HL-60 (cell line): ENCODE data around the gene HOXA13.

Source experiments
- DNase-seq, 2 experiments: peaks; one replicate each; pipeline ENCODE4 v3.0.0-alpha.2; 2010 to 2020; ENCODE audit warnings: low read depth in 1 of 2, low spot score in 1 of 2
- H3K27ac ChIP-seq: fragments of 250-450 bp; sonication (Bioruptor Pico); replicated peaks from 2 replicates; pipeline ENCODE4 v1.5.1; 2020; ENCODE audit warnings: mild to moderate bottlenecking, moderate library complexity
- H3K27me3 ChIP-seq: fragments of 250-450 bp; sonication (Bioruptor Pico); 2 replicates; pipeline ENCODE4 v1.5.1; 2021; ENCODE audit warnings: mild to moderate bottlenecking, moderate library complexity; ENCODE audit not compliant: insufficient read depth, poor library complexity, severe bottlenecking
- H3K4me3 ChIP-seq: replicated peaks from 2 replicates; pipeline ENCODE4 v1.5.1; 2011; ENCODE audit warnings: mild to moderate bottlenecking, control low read depth, low read length; ENCODE audit not compliant: insufficient read depth
- GABPA ChIP-seq: IDR thresholded peaks from 2 replicates; pipeline ENCODE4 v1.6.1; 2012; ENCODE audit warnings: low read depth
- POLR2AphosphoS5 ChIP-seq: IDR thresholded peaks from 2 replicates; pipeline ENCODE4 v1.6.1; 2012; ENCODE audit warnings: low read depth
- SPI1 ChIP-seq: IDR thresholded peaks from 2 replicates; pipeline ENCODE4 v1.6.1; 2012; ENCODE audit warnings: low read depth, mild to moderate bottlenecking, borderline replicate concordance
- TF ChIP-seq, protein P1 (sequence below): IDR thresholded peaks from 2 replicates; pipeline ENCODE4 v1.6.1; 2012; ENCODE audit warnings: low read depth; ENCODE audit not compliant: insufficient replicate concordance
- TF ChIP-seq, protein P2 (sequence below): IDR thresholded peaks from one replicate; pipeline ENCODE4 v1.5.1; 2011; ENCODE audit warnings: low read length, control low read depth, inconsistent platforms; ENCODE audit not compliant: insufficient read depth

HOXA13 gene

DNA sequence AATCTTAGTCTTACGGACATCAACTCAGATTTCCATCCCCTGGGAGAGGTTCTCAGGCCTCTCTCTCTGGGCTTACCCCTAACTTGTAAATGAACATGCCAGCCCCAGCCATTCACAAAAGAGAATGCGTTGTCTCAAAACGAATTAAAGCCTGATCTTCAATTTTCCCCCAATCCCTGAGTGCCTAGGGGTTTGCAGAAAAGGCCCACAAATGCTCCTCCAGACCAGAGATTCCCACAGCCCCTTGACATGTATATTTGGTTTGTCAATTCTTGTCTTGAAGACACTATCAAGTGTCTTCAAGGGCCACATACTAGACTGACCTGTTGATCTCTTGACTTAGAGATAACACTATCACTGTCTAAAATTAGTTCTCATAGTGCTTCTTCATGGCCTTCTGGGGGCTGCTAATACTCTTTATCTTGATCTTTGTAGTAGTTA lies 11.9 kb upstream of the HOXA13 start:
- H3K27me3 ChIP-seq: peaks cover 49% of the 10 kb centered on the region
- no peak for DNase-seq
- H3K27ac ChIP-seq: no peak overlapping the region
- TF ChIP-seq, protein P1, sequence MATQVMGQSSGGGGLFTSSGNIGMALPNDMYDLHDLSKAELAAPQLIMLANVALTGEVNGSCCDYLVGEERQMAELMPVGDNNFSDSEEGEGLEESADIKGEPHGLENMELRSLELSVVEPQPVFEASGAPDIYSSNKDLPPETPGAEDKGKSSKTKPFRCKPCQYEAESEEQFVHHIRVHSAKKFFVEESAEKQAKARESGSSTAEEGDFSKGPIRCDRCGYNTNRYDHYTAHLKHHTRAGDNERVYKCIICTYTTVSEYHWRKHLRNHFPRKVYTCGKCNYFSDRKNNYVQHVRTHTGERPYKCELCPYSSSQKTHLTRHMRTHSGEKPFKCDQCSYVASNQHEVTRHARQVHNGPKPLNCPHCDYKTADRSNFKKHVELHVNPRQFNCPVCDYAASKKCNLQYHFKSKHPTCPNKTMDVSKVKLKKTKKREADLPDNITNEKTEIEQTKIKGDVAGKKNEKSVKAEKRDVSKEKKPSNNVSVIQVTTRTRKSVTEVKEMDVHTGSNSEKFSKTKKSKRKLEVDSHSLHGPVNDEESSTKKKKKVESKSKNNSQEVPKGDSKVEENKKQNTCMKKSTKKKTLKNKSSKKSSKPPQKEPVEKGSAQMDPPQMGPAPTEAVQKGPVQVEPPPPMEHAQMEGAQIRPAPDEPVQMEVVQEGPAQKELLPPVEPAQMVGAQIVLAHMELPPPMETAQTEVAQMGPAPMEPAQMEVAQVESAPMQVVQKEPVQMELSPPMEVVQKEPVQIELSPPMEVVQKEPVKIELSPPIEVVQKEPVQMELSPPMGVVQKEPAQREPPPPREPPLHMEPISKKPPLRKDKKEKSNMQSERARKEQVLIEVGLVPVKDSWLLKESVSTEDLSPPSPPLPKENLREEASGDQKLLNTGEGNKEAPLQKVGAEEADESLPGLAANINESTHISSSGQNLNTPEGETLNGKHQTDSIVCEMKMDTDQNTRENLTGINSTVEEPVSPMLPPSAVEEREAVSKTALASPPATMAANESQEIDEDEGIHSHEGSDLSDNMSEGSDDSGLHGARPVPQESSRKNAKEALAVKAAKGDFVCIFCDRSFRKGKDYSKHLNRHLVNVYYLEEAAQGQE: no peak
- TF ChIP-seq GABPA (no peak), POLR2AphosphoS5 (no peak), SPI1 (no peak)
- TF ChIP-seq, protein P2, sequence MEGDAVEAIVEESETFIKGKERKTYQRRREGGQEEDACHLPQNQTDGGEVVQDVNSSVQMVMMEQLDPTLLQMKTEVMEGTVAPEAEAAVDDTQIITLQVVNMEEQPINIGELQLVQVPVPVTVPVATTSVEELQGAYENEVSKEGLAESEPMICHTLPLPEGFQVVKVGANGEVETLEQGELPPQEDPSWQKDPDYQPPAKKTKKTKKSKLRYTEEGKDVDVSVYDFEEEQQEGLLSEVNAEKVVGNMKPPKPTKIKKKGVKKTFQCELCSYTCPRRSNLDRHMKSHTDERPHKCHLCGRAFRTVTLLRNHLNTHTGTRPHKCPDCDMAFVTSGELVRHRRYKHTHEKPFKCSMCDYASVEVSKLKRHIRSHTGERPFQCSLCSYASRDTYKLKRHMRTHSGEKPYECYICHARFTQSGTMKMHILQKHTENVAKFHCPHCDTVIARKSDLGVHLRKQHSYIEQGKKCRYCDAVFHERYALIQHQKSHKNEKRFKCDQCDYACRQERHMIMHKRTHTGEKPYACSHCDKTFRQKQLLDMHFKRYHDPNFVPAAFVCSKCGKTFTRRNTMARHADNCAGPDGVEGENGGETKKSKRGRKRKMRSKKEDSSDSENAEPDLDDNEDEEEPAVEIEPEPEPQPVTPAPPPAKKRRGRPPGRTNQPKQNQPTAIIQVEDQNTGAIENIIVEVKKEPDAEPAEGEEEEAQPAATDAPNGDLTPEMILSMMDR: no peak
- H3K4me3 ChIP-seq: no peak overlapping the region

DNA sequence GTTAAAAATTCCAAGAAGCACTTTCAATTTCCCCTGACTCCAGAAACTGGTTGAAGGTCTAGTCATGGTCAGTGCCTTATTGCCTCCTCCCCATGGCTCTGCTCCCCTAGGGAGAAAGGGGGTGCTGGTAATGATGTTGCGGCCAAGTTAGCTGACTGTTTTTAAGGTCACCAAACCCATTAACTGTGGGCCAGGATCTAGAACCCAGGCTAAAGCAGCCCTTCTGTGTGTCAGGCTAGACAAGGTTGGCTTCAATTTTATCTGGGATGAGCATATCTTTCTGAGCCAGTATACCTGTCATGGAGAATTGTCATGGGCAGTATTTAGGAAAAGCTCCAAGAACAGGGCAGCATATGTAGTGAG lies 11.2 kb upstream of the HOXA13 start:
- no peak for DNase-seq
- Histone ChIP-seq H3K27ac (no peak overlapping the region), H3K27me3 (peaks cover 56% of the 10 kb centered on the region), H3K4me3 (no peak overlapping the region)
- TF ChIP-seq GABPA: no peak
- TF ChIP-seq, protein P1: no peak
- TF ChIP-seq, protein P2: no peak
- TF ChIP-seq SPI1: no peak
- TF ChIP-seq POLR2AphosphoS5: no peak

DNA sequence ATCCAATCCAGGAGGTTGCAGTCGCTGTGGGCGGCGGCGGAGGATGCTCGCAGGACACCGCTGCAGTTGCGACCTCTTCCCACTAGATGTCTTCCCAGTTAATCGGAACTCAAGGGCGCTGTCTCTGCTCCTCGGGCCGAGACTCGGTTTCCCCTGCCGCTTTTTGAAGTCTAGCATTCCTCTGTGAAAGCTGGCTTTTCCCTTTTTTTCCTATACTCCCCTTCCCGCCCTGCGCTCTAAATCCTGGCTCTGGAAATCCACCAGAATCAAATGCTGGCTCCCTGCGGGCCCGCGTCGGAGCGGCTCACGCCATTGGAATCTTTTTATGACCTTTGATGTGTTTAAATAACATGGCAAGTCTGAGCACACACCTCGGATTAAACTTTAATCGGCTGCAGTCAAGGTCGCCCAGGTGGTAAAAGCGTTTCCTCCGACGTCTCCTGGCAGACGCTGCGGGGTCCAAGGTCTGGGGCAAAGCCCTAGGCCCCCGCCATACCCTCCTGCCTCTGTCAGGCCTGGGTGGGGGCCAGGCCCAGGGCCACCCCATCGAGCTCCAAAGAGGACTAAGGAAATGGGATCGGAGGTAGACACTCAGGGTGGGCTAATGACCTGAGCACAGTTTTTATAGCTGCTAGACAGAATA lies 10.7 kb upstream of the HOXA13 start:
- H3K27ac ChIP-seq: no peak overlapping the region
- peak in 1 of 2 experiments; percentile 30 for DNase-seq
- H3K27me3 ChIP-seq: peaks cover 61% of the 10 kb centered on the region
- no peak overlapping the region for H3K4me3 ChIP-seq
- no peak for TF ChIP-seq GABPA
- TF ChIP-seq, protein P2: peak; percentile 64

DNA sequence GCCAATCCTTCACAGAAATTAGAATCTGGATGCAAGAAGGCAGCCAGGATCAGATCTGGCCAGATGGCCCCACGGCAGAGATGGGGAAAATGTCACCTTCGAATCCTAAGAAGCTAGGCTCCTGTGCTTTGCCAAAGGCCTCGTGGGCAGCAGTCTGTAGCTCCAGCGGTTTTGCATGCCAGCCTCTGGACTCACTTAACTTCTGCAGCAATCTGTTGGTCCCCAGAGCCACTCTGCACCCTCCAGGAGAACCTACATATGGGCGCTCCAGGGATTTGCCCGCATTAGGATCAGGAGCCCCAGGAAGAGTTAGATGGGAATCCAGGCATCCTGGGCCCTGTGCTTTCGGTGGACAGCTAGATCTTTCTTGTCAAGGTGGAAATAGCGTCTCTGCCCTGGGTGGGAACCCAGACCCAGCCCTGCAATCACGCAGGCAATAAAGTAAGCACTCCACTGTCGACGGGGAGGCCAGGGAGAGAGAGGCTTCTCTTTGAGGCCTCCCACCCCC lies 10.1 kb upstream of the HOXA13 start:
- TF ChIP-seq, protein P1: no peak
- Histone ChIP-seq H3K4me3 (no peak overlapping the region), H3K27me3 (peaks cover 67% of the 10 kb centered on the region), H3K27ac (no peak overlapping the region)
- DNase-seq: no peak
